Measurements from ENCODE around the gene WNK2.
"Not testable (repeated sequence)": the region's sequence is repeated elsewhere in the genome, so short reads cannot be mapped to it uniquely, and the experiment has no call there.

The WNK2 gene

DNA sequence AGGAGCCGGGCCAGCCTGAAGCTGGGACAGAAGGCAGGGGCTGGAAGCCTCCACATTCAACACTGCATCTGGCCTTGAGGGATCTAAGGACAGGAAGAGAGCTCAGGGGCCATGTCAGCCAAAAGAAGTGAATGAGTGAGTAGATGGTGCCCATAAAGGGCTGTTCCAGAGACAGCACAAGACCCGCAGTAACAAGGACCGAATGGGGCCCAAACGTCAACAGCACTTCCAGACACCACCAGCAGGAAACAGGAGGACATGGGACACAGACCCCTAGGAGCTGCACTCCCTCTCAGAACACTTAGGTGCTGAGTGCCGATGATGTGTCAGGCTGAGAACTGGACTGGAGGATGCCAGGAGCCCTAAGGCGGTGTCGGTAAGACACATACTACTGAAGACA is 152.8 kb downstream of the WNK2 start:
- DNase-seq (ENCODE audit: low read depth), result no peak

DNA sequence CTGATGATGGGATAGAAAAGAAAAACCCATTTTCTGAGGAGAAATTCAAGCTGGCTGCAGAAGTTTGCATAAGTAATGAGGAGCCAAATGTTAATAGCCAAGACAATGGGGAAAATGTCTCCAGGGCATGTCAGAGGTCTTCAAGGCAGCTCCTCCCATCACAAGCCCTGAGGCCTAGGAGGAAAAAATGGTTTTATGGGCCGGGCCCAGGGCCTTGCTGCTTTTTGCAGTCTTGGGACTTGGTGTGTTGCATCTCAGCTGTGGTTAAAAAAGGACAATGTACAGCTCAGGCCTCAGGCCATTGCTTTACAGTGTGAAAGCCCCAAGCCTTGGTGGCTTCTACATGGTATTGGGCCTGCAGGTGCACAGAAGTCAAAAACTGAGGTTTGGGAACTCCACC is 154.3 kb downstream of the WNK2 start:
- DNase-seq (ENCODE audit: low read depth), result not testable (repeated sequence)

DNA sequence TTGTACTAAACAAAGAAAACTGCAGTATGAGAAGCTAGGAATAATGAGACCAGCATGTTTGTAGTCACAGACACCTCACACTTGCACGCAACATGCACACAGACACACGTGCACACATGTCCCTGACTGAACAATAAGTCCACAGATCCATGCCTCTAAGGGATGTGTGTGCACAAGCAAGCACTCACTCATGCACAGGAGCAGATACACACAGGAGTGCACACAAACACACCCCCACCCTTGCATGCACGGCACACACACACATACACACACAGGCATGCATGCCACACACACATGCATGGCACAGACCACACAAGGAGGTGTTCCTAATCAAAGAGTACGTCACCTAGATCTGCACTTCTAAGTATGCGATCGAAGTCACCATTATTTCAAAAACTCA is 156.2 kb downstream of the WNK2 start:
- no peak for DNase-seq (ENCODE audit: low read depth)

DNA sequence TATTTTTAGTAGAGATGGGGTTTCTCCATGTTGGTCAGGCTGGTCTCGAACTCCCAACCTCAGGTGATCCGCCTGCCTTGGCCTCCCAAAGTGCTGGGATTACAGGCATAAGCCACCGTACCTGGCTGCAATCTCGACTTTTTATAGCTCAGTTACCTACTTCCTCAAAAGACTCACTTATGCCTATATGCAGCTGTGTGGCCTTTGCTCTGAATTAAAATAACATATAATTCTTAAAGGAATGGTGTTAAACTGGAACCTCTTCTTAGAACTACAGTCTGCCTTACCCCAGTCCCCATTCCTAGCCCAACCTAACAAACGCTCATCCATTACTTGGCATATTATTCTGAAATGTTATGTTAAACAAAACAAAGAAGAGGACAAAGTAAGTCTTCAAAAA is 157.9 kb downstream of the WNK2 start:
- not testable (repeated sequence) for DNase-seq (ENCODE audit: low read depth)

DNA sequence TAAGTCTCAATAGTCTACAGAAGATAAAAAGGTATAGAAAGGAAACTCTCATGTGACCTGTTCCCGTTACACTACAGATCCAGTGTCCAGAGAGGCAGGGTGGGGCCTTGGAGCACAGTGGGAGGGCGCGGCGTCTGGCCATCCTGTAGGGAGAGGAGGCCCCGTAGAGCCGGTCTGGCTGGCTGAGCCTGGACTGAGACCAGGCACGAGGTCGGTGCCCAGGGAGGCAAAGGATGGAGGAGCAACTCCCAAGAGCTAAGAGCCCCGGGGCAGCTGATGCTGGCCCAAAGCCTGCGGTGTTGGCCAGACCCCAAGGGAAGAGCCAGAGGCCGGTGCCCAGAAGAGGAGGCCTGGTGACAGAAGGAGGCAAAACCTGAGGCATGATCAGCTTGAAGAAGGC is 158.5 kb downstream of the WNK2 start:
- DNase-seq (ENCODE audit: low read depth), result not testable (repeated sequence)

DNA sequence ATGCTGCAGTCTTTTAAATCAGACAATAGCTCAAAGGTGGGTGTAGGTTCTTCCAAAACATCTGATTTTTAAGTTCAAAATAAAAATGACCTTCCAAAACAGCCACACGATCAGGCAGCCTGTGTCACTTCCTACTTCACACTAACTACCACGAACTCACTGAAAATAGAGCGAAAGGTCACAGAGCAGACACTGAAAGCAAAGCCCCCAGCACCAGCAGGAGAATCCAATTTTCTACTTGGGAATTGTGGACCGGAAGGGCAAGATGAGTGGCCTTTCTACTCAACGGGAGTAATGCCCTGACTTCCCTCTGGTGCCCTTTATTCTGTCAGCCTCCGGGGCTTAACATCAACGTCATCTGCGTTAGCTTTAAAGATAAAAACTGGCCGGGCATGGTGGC is 159.7 kb downstream of the WNK2 start:
- no peak for DNase-seq (ENCODE audit: low read depth)

DNA sequence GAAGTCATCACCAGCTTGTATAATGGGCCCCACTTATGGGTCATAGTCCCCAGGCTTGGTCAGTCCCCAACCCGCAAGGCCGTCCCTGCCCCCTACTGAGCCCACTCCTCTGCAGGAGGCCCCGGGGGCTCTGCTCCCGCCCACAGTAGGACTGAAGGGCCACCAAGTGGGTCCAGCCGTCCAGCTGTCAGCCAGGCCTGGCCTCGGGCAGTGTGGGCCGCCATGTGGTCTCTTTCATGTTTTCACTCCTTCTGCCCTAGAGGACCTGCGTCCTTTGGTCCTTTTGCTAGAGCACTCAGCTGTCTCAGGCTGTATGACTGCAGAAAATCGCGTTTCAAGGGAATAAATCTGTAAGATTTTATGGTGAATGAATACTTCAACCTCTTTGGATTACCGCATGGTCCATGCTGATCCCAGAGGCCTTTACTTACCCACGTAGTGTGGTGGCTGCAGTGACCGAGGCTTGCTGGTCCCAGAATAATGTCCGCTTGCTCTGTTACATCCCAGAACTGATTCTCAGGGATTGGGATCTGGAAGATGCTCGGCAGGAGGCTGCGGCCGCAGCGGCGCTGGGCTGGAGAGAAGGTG is 161.8 kb downstream of the WNK2 start:
- no peak for DNase-seq (ENCODE audit: low read depth)

DNA sequence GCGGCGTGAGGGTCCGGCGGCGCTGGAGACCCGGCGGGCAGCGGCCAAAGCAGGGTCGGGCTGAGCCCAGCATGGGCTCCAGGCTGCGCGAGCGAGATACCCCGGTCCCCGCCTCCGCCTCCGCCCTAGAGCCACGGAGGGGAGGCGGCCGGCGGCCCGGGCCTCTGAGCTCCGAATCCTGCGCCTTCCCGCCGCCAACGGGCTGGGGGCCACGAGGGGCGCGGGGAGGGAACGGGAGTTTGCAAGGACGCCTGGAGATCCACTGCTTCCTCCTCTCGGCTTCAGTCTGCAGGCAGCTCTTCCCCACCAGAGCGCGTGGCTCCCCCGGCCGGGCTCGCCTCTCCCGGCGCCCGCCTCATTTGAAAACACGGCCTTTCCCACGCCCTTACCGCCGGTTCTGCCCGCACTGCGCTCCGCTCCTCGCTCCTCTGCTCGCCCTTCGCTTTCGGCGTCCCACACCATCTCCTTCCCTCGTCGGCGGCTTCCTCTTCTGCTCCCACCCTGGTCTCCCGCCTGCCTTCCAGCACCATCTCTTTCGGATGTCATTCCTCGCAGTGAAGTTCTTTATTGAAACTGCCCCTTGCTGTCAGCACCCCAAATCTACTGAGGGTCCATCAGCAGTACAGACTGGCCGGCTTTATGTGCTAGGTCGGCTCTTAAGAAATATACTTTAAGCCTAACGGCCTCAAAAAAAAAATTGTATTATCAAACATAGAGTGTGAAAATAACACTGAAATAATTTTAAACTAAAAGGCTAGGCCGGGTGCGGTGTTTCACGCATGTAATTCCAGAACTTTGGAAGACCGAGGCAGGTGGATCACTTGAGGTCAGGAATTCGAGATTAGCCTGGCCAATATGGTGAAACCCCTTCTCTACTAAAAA is 162.5 kb downstream of the WNK2 start:
- no peak for DNase-seq (ENCODE audit: low read depth)

DNA sequence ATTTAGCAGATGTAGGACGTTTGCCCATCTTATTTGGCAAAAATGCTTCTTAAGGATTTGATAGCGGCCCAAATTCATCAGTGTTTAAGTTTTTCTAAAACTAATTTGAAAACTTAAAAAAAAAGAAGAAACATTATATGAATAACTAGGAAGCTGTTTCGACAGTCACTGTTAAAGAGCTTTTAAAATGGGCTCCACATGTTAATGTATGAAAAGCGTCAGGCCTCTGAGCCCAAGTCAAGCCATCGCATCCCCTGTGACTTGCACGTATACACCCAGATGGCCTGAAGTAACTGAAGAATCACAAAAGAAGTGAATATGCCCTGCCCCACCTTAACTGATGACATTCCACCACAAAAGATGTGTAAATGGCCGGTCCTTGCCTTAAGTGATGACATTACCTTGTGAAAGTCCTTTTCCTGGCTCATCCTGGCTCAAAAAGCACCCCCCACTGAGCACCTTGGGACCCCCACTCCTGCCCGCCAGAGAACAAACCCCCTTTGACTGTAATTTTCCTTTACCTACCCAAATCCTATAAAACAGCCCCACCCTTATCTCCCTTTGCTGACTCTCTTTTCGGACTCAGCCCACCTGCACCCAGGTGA is 163.5 kb downstream of the WNK2 start:
- DNase-seq (ENCODE audit: low read depth), result not testable (repeated sequence)

DNA sequence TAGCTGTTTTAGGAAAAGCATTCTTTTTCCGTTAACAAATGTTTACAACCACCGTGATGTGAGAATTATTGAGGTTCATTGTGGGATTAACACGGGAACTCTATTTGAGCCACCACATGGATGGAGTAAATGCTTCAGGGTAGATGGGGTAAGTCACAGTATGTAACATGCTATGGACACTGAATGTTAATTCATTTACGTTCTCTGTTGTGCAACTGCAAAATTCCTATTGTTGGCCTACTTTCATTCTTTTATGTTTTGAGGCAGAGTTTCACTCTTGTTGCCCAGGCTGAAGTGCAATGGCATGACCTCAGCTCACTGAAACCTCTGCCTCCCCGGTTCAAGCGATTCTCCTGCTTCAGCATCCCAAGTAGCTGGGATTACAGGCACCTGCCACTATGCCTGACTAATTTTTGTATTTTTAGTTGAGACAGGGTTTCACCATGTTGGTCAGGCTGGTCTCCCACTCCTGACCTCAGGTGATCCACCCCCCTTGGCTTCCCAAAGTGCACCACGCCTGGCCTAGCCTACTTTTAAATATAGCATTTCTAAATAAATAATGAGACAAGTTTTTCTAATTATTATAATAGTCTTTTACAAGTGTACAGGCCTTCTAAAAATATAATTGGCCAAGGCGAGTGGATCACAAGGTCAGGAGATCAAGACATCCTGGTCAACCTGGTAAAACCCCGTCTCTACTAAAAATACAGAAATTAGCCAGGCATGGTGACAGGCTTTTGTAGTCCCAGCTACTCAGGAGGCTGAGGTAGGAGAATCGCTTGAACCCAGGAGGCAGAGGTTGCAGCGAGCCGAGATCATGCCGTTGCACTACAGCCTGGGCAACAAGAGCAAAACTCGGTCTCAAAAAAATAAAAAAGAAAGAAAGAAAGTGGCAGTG is 169.7 kb downstream of the WNK2 start:
- not testable (repeated sequence) for DNase-seq (ENCODE audit: low read depth)

DNA sequence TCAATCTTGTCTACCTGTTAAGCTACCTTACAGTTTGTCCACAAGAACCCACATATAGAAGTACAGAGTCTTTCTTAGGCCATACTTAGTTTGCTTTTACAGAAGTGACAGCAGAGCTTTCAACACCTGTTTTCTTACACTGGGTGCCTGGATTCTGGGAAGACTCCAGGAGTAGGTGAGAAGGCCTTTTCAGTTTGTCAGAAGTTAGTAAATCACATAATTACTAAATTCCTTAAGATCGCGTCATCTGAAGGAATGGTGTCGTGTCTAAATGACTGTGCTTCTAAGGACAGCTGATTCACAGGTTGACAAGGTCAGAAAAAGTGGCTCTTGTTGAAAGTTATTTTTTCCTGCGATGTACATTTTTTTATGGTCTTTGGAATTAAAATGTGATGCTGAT is 170.5 kb downstream of the WNK2 start:
- DNase-seq (ENCODE audit: low read depth), result no peak

DNA sequence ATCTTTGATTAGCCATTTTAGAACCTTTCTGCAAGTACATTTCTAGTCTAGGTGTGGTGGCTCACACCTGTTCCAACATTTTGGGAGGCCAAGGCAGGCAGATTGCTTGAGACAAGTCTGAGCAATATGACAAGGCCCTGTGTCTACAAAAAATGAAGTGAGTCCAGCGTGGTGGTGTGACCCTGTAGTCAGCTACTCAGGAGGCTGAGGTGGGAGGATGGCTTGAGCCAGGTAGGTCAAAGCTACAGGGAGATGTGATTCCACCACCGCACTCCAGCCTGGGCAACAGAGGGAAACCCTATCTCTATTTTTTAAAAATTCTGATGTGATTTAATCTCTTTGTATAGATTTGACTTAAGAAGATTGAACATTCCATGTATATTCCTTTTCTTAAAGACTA is 171.9 kb downstream of the WNK2 start:
- DNase-seq (ENCODE audit: low read depth), result no peak

DNA sequence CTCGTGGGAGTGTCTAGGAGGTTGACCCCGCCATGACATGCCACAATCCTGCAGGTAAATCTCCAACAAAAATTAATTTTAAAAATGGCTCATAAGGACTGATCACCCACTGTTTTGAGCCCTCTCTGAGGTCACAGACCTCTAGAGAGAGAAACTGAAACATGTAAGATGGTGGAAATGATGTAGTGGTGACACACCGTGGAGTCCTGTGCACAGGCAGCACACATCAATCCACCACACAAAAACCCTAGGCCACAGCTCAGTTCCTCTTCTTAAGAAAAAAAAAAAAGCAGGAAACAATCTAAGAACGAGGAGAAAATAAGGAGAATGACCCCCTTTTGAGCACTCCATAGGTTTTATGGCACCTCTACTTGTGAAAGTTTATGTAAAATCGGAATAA is 173.7 kb downstream of the WNK2 start:
- DNase-seq (ENCODE audit: low read depth), result no peak

DNA sequence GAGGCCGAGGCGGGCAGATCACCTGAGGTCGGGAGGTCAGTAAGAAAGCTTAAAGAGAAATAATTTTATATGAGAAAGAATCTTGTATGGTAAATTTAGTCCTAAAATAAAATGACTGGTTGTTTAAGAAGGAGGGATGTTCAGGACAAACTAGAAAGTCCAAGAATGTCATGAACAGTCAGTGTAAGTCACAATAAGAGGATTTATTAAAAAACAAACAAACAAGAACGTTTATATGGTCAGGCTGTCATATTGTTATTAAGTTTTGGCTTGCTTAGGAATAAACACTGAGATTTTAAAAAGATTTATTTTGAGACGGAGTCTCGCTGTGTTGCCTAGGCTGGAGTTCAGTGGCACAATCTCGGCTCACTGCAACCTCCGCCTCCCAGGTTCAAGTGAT is 176.0 kb downstream of the WNK2 start:
- DNase-seq (ENCODE audit: low read depth), result not testable (repeated sequence)

DNA sequence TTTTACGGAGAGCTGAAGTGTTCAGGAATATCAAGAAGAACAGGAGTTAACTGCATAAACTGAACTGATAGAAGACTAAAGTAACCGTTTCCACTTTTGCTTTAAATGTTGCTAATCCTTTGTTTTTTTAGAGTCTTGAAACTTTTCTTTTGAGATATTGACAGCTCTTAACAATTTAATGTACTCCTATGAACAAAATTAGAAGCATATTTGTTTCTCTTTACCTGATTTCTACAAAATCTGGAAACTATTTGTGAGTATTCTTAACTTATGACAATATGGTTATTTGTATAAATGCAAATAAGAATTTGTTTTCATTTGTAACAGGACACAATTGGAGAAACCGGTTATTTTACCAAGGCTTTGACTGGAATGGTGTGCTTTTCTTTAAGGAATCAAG is 178.1 kb downstream of the WNK2 start:
- DNase-seq (ENCODE audit: low read depth), result no peak

DNA sequence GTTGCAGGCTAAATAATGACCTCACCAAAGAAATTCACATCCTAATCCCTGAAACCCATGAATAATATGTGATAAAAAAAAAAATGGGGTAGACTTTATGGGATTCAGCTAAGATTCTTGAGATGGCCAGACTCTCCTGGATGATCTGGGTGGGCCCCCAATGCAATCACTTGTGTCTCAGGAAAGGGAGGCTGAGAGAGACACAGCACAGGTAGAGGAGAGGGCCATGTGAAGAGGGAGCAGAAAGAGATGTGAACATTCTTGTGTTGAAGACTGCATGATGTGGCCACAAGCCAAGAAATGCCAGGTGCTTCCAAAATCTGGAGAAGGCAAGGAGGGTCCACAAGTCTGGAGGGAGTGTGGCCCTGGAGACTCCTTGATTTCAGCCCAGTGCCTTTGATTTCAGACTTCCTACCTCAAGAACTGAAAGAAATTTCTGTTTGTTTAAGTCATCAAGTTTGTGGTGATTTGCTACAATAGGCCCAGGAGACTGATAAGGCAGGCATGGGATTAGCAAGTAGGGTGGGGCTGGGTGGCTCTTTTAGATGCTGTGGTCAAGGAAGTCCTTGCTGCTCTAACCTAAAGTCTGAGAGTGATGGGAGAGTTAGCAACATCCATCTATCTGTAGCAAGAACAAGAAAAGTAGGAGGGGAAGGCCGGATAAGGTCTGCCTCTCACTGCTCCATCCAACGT is 180.9 kb downstream of the WNK2 start:
- no peak for DNase-seq (ENCODE audit: low read depth)

DNA sequence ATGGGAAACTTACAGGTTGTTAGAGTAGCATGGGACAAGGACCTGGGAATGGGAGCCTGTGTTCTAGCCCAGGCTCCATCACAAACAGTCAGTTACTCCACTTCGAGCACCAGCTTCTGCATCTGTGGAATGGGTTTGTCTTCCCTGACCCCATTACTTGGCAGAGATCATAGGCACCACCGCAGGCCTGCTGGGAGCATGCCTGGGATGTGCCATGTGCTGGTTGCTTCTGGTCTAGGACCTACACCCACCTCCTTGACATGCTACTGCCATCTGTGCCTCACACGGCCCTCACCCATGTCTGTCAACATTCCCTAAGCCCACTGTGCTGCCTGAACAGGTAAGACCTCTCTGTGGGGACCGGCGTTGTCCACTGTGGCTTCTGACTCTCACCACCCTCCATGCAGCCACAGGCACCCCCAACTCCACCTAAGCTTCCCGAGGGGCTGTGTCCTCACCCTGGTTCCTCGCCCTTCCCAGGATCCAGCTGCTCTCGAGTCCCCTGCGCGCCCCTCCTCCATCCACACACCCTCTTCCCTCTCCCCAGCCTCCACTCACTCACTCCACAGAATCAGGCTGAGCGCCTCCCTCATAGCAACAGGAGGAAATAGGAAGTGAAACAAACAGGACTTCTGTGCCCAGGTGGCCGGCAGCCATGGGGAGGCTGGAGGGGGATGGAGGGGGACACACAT is 181.6 kb downstream of the WNK2 start:
- DNase-seq (ENCODE audit: low read depth), result no peak

DNA sequence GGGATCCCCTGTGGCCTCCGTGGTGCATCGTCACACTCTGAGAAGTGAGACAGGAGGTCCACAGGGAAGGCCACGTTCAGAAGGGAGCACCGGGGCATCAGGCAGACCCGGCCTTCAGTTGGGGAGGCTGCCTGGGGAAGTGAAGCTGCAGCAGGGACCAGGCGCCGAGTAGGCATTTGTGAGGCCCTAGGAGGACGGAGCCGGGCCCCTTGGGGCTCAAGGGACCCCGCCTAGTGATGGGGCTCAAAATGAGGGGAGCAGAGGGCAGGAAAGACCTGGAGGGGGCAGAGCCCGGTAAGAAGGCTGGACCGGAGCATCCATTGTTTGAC is 182.1 kb downstream of the WNK2 start:
- DNase-seq (ENCODE audit: low read depth), result no peak

DNA sequence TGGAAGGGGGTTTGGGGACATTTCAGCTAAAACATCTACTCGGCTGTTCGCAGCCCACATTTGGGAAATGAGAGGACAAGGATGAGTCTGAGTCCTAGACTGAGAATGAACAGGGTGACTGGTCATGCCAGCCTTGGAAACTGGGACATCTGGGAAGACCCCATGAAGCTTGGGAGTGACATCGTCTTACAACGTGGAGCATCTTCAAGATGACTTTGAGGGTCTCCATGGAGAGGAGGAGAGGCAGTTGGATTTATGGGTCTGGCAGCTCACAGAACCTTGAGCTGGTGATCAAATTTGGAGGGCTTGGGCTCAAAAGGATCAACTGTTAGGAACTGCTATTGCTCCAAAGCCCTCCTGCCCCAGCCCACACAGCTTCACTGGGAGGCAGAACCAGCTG is 182.5 kb downstream of the WNK2 start:
- not testable (repeated sequence) for DNase-seq (ENCODE audit: low read depth)

DNA sequence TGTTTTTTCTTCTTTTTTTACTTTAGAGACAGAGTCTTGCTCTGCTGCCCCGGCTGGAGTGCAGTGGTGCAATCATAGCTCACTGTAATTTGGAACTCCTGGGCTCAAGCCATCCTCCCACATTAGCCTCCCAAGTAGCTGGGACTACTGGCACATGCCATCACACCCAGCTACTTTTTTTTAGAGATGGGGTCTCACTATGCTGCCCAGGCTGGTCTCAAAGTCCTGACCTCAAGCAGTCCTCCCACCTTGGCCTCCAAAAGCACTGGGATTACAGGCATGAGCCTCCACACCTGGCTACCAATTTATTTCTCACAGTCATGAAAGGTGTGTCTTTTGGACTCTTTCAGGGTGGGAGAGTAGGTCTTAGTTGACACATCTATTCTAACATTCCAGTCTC is 184.5 kb downstream of the WNK2 start:
- DNase-seq (ENCODE audit: low read depth), result no peak

DNA sequence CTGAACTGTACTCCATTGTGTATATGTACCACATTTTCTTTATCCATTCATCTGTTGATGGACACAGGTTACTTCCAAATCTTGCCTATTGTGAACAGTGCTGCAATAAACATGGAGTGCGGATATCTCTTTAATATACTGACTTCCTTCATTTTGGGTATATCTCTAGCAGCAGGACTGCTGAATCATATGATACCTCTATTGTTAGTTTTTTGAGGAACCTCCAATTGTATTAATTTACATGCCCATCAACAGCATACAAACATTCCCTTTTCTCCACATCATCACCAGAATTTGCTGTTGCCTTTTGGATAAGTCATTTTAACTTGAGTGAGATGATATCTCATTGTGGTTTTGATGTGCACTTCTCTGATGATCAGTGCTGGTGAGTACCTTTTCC is 185.7 kb downstream of the WNK2 start:
- no peak for DNase-seq (ENCODE audit: low read depth)

Measured in activated T-cell treated with anti-CD3 and anti-CD28 coated beads for 24 hours (primary cell).